ENCODE results near the gene HBM. TPM values are rescaled to one million over a fixed set of nuclear protein-coding genes. Genes with fewer than 3 reads are reported as not detected.

The HBM gene
- polyA plus RNA-seq, 1 of the 3 experiments (the other 2 are of a cell fraction): not detected

DNA sequence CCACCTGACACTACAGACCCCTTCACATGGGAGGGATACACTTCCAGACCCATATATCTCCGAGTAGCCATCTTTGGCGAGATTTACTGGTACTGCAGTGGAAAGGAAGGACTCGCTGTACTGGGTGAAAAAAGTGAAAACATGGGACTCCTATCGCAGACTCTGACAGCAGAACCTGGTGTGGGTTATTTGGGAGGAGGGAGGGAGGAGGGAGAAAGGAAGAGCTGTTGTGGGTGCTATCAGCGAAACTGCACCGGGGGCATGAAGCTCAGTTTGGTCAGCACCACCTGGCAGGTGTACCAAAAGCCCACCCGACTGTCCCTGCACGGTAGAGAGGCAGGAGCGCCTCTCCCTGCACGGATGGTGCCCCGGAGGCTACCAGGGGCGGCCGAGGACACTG, 19.4 kb downstream of the HBM start (continued):
- TF ChIP-seq CTCF (IDR thresholded peaks at IDR 0.05): no peak
- TF ChIP-seq YY1 (IDR thresholded peaks at IDR 0.05; ENCODE audit: low read depth): no peak
- no peak for TF ChIP-seq GATA2 (CRISPR knock-in tag; IDR thresholded peaks at IDR 0.05)
- TF ChIP-seq RAD21 (IDR thresholded peaks at IDR 0.05; ENCODE audit: low read length): no peak
- TF ChIP-seq ELF1 (IDR thresholded peaks at IDR 0.05): no peak
- no peak for TF ChIP-seq MEF2A (IDR thresholded peaks at IDR 0.05; ENCODE audit: borderline replicate concordance, low read depth)
- TF ChIP-seq RXRA (IDR thresholded peaks at IDR 0.05; ENCODE audit: borderline replicate concordance, low read depth): no peak

DNA sequence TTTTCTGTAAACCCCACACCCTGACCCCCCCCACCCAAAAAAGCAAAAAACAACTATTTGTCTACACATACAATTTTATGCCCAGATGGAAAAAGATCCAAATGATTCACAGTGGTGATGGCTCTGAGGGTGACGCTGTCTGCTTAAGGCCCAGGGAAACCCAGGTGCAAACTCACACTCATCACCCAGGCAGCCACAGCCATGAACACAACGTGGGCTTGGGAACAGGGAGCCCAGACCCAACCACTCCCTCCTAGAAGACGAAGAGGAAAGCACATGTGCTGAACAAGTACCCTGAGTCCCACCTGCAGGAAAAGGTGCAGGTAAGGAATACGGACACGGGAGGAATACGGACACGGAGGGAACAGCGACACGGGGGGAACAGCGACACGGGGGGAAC, 19.9 kb downstream of the HBM start:
- Histone ChIP-seq H3K9me2 (no peaks in the 10 kb centered on the region), H3F3A (replicated peaks; ENCODE audit: insufficient read depth) (peaks cover 4% of the 10 kb centered on the region)
- 86% methylated on average over 11 of the region's 11 CpGs for WGBS (ENCODE audit: low lambda C conversion rate)

More for the DNA sequence above, 19.9 kb downstream of the HBM start:
- Histone ChIP-seq H4K20me1 (ENCODE audit: insufficient read depth) (peaks cover 12% of the 10 kb centered on the region; the same call in 1 of the 2 replicates), H3K4me3 (ENCODE audit: low read depth in 2 of 2, low read length in 1 of 2) (no peak overlapping the region), H3K9ac (no peak overlapping the region), H3K27ac (ENCODE audit: low read depth in 2 of 2, low read length in 1 of 2) (no peak overlapping the region), H3K79me2 (ENCODE audit: insufficient read depth) (no peaks in the 10 kb centered on the region), H3K4me2 (no peak overlapping the region), H2AFZ (ENCODE audit: low read depth) (no peak overlapping the region), H3K36me3 (replicated peaks in 1 of 2; ENCODE audit: control insufficient read depth in 1 of 2, insufficient read depth in 2 of 2, low read length in 1 of 2) (peaks cover 13 to 33% of the 10 kb centered on the region in 2 experiments), H3K9me3 (no peaks in the 10 kb centered on the region), H3K27me3 (ENCODE audit: insufficient read depth) (no peaks in the 10 kb centered on the region), H3K4me1 (ENCODE audit: control insufficient read depth in 1 of 2, insufficient read depth in 2 of 2, low read depth in 1 of 2, low read length in 1 of 2) (peaks cover 0 to 5% of the 10 kb centered on the region in 2 experiments; a peak in 1 of 4 replicates)
- POLR2A ChIA-PET: no interaction called here
- CTCF ChIA-PET: interaction anchor here (1.0 to 7.5 kb wide), 3 partner anchors 81 to 176 kb away, joined by 3 to 120 read pairs (median 4); no protein-coding TSS in a partner anchor
- TF ChIP-seq TEAD4 (IDR thresholded peaks at IDR 0.05; ENCODE audit: borderline replicate concordance, insufficient read depth) (no peak), FOXM1 (IDR thresholded peaks at IDR 0.05; ENCODE audit: low read depth) (no peak), ZBTB33 (IDR thresholded peaks at IDR 0.05; ENCODE audit: borderline replicate concordance, low read depth) (no peak)
- TF ChIP-seq, protein P1, sequence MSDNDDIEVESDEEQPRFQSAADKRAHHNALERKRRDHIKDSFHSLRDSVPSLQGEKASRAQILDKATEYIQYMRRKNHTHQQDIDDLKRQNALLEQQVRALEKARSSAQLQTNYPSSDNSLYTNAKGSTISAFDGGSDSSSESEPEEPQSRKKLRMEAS (IDR thresholded peaks at IDR 0.05; ENCODE audit: low read depth): no peak
- no peak for DNase-seq

Measured in SK-N-SH (cell line).